ENCODE data around the gene MYADM.

DNA sequence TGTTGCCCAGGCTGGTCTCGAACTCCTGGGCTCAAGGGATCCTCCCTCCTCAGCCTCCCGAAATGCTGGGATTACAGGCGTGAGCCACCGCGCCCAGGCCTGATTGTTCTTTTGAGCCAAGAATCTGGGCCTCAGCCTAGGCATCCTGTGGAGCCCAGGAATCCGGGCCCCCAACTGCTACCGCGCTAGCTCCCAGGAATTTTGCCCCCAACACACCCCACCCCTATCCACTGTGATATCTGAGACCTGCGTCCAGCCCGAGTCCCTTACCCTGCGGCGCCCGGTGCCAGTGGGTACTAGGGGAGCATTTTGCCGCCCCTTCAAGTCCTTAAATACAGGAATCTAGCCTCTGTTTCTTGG, 838 bp upstream of the MYADM start:
- no peak for TF ChIP-seq POLR2AphosphoS5 (IDR thresholded peaks at IDR 0.05; ENCODE audit: low read depth, low read length)
- no peak for TF ChIP-seq TAF1 (IDR thresholded peaks at IDR 0.05; ENCODE audit: borderline replicate concordance, insufficient read depth, low read length)
- TF ChIP-seq, protein P1, sequence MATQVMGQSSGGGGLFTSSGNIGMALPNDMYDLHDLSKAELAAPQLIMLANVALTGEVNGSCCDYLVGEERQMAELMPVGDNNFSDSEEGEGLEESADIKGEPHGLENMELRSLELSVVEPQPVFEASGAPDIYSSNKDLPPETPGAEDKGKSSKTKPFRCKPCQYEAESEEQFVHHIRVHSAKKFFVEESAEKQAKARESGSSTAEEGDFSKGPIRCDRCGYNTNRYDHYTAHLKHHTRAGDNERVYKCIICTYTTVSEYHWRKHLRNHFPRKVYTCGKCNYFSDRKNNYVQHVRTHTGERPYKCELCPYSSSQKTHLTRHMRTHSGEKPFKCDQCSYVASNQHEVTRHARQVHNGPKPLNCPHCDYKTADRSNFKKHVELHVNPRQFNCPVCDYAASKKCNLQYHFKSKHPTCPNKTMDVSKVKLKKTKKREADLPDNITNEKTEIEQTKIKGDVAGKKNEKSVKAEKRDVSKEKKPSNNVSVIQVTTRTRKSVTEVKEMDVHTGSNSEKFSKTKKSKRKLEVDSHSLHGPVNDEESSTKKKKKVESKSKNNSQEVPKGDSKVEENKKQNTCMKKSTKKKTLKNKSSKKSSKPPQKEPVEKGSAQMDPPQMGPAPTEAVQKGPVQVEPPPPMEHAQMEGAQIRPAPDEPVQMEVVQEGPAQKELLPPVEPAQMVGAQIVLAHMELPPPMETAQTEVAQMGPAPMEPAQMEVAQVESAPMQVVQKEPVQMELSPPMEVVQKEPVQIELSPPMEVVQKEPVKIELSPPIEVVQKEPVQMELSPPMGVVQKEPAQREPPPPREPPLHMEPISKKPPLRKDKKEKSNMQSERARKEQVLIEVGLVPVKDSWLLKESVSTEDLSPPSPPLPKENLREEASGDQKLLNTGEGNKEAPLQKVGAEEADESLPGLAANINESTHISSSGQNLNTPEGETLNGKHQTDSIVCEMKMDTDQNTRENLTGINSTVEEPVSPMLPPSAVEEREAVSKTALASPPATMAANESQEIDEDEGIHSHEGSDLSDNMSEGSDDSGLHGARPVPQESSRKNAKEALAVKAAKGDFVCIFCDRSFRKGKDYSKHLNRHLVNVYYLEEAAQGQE (IDR thresholded peaks at IDR 0.05; ENCODE audit: insufficient read depth in 1 of 2, low read depth in 2 of 2, low read length in 2 of 2), result no peak
